Astrocyte (in vitro differentiated cells and primary cell): ENCODE results near the gene OR52B2. TPM values are rescaled to one million over a fixed set of nuclear protein-coding genes. Genes with fewer than 3 reads are reported as not detected.

Source experiments
- DNase-seq: peaks from one replicate; pipeline ENCODE4 v3.0.0-alpha.2; 2010; ENCODE audit warnings: low read depth
- FAIRE-seq: peaks from 2 replicates; lab custom pipeline; 2011; peaks lifted over from hg19 to GRCh38; lab: Jason Lieb, UNC
- H2AFZ ChIP-seq: 2 replicates; pipeline ENCODE4 v1.6.0; 2012; ENCODE audit warnings: low read depth, low read length, inconsistent platforms
- H3K27ac ChIP-seq: 2 replicates; pipeline ENCODE4 v1.5.1; 2011; ENCODE audit warnings: low read depth, low read length, inconsistent platforms
- H3K27me3 ChIP-seq: 2 replicates; pipeline ENCODE4 v1.6.0; 2011; ENCODE audit warnings: low read length, inconsistent platforms; ENCODE audit not compliant: insufficient read depth
- H3K36me3 ChIP-seq: 2 replicates; pipeline ENCODE4 v1.5.1; 2011; ENCODE audit warnings: low read length, inconsistent platforms; ENCODE audit not compliant: insufficient read depth
- H3K4me1 ChIP-seq: 2 replicates; pipeline ENCODE4 v1.5.1; 2011; ENCODE audit warnings: low read length, inconsistent platforms; ENCODE audit not compliant: insufficient read depth
- H3K4me2 ChIP-seq: 2 replicates; pipeline ENCODE4 v1.6.0; 2012; ENCODE audit warnings: low read length, inconsistent platforms
- H3K4me3 ChIP-seq: 2 replicates; pipeline ENCODE4 v1.5.1; 2011; ENCODE audit warnings: low read depth, mild to moderate bottlenecking, low read length, inconsistent platforms; ENCODE audit not compliant: insufficient read depth
- H3K79me2 ChIP-seq: 2 replicates; pipeline ENCODE4 v1.6.0; 2012; ENCODE audit warnings: mild to moderate bottlenecking, low read length, inconsistent platforms; ENCODE audit not compliant: insufficient read depth
- H3K9ac ChIP-seq: 2 replicates; pipeline ENCODE4 v1.6.0; 2012; ENCODE audit warnings: mild to moderate bottlenecking, low read length, inconsistent platforms
- H3K9me3 ChIP-seq: 2 replicates; pipeline ENCODE4 v1.5.1; 2012; ENCODE audit warnings: low read depth, mild to moderate bottlenecking, low read length, inconsistent platforms; ENCODE audit not compliant: insufficient read depth
- H4K20me1 ChIP-seq: 2 replicates; pipeline ENCODE4 v1.6.0; 2012; ENCODE audit warnings: low read length, inconsistent platforms; ENCODE audit not compliant: insufficient read depth
- H3K27ac Mint-ChIP-seq: one replicate; pipeline ENCODE4 v1.8.0; 2021; ENCODE audit warnings: mild to moderate bottlenecking, mixed read lengths; ENCODE audit not compliant: unreplicated experiment
- H3K27me3 Mint-ChIP-seq: one replicate; pipeline ENCODE4 v1.8.0; 2021; ENCODE audit warnings: low read depth, mixed read lengths; ENCODE audit not compliant: unreplicated experiment
- H3K36me3 Mint-ChIP-seq: one replicate; pipeline ENCODE4 v1.8.0; 2021; ENCODE audit warnings: low read depth, mixed read lengths; ENCODE audit not compliant: unreplicated experiment
- H3K4me1 Mint-ChIP-seq: one replicate; pipeline ENCODE4 v1.8.0; 2021; ENCODE audit warnings: low read depth, mixed read lengths; ENCODE audit not compliant: unreplicated experiment
- H3K4me3 Mint-ChIP-seq: one replicate; pipeline ENCODE4 v1.8.0; 2021; ENCODE audit warnings: mild to moderate bottlenecking, moderate library complexity, mixed read lengths; ENCODE audit not compliant: unreplicated experiment
- H3K9me3 Mint-ChIP-seq: one replicate; pipeline ENCODE4 v1.8.0; 2021; ENCODE audit warnings: mild to moderate bottlenecking, mixed read lengths; ENCODE audit not compliant: unreplicated experiment
- CTCF ChIP-seq: IDR thresholded peaks from 2 replicates; pipeline ENCODE4 v1.5.1; 2011; ENCODE audit warnings: low read depth, mild to moderate bottlenecking, inconsistent platforms, low read length, moderate library complexity; ENCODE audit not compliant: insufficient read depth
- EZH2 ChIP-seq: IDR thresholded peaks from 2 replicates; pipeline ENCODE4 v1.6.1; 2012; ENCODE audit warnings: mild to moderate bottlenecking, low read length, inconsistent platforms; ENCODE audit not compliant: insufficient read depth
- total RNA-seq: library from RNA; stranded (reverse); gene quantifications from 2 replicates; pipeline ENCODE4 v1.2.1, GENCODE V29; 2021

Gene OR52B2
- total RNA-seq, 1 donor from 2014 or later = not detected

DNA sequence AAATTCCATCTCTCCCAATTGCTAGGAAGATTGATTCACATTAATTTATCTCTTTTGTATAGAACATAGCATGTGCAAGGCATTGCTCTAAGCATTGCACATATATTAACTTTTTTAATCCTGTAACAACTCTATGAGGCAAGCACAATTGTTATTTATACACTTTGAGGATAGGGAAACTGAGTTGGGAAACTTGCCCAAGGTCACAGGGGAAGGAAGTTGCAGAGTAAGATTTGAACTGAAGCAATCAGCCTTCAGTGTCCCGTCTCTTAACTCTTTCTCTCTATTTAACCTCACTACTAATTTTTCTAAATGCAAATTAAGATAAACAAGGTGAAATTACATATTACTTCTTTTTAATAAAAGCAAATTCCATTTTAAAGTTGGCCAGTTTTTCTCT lies 40.5 kb downstream of the OR52B2 start:
- H3K9ac ChIP-seq = no peak overlapping the region
- DNase-seq (no peak), FAIRE-seq (no peak)
- Mint-ChIP-seq H3K4me1 (no peaks in the 10 kb centered on the region), H3K27me3 (no peaks in the 10 kb centered on the region), H3K27ac (no peak overlapping the region), H3K9me3 (no peaks in the 10 kb centered on the region), H3K36me3 (no peaks in the 10 kb centered on the region), H3K4me3 (no peak overlapping the region)
- H3K27me3 ChIP-seq = no peaks in the 10 kb centered on the region
- no peaks in the 10 kb centered on the region for H4K20me1 ChIP-seq
- no peaks in the 10 kb centered on the region for H3K36me3 ChIP-seq
- H3K4me3 ChIP-seq = no peak overlapping the region
- no peak overlapping the region for H2AFZ ChIP-seq
- no peaks in the 10 kb centered on the region for H3K79me2 ChIP-seq
- H3K4me2 ChIP-seq = no peak overlapping the region
- no peaks in the 10 kb centered on the region for H3K4me1 ChIP-seq
- no peaks in the 10 kb centered on the region for H3K9me3 ChIP-seq
- H3K27ac ChIP-seq = no peak overlapping the region
- no peak for TF ChIP-seq EZH2

GRCh38 chr11:6129011-6129410 lies 41.1 kb downstream of the OR52B2 start:
- Histone ChIP-seq H4K20me1 (no peaks in the 10 kb centered on the region), H3K9ac (no peak overlapping the region), H3K36me3 (no peaks in the 10 kb centered on the region), H2AFZ (no peak overlapping the region), H3K4me3 (no peak overlapping the region), H3K4me2 (no peak overlapping the region), H3K4me1 (no peaks in the 10 kb centered on the region), H3K27ac (no peak overlapping the region), H3K9me3 (no peaks in the 10 kb centered on the region), H3K27me3 (no peaks in the 10 kb centered on the region), H3K79me2 (no peaks in the 10 kb centered on the region)
- Mint-ChIP-seq H3K4me1 (no peaks in the 10 kb centered on the region), H3K27me3 (no peaks in the 10 kb centered on the region), H3K9me3 (no peaks in the 10 kb centered on the region), H3K4me3 (no peak overlapping the region), H3K27ac (no peak overlapping the region), H3K36me3 (no peaks in the 10 kb centered on the region)
- FAIRE-seq = no peak
- no peak for DNase-seq
- TF ChIP-seq EZH2 = no peak
- no peak for TF ChIP-seq CTCF

GRCh38 chr11:6127881-6128280 lies 42.2 kb downstream of the OR52B2 start:
- Histone ChIP-seq H4K20me1 (no peaks in the 10 kb centered on the region), H3K4me3 (no peak overlapping the region), H3K4me2 (no peak overlapping the region), H3K79me2 (no peaks in the 10 kb centered on the region), H3K27ac (no peak overlapping the region), H3K9me3 (no peaks in the 10 kb centered on the region), H3K27me3 (no peaks in the 10 kb centered on the region), H3K36me3 (no peaks in the 10 kb centered on the region), H3K9ac (no peak overlapping the region), H2AFZ (no peak overlapping the region), H3K4me1 (no peaks in the 10 kb centered on the region)
- no peaks in the 10 kb centered on the region for H3K27me3 Mint-ChIP-seq
- no peaks in the 10 kb centered on the region for H3K4me1 Mint-ChIP-seq
- FAIRE-seq (no peak), DNase-seq (no peak)
- TF ChIP-seq CTCF (no peak), EZH2 (no peak)
- no peak overlapping the region for H3K27ac Mint-ChIP-seq
- H3K36me3 Mint-ChIP-seq = no peaks in the 10 kb centered on the region
- H3K9me3 Mint-ChIP-seq = no peaks in the 10 kb centered on the region
- H3K4me3 Mint-ChIP-seq = no peak overlapping the region
